Ishikawa (cell line): ENCODE results near the gene SH2D6.

Source experiments
- CEBPB ChIP-seq: IDR thresholded peaks from 2 replicates; pipeline ENCODE4 v1.6.1; 2012
- CREB1 ChIP-seq: IDR thresholded peaks from 2 replicates; pipeline ENCODE4 v1.6.1; 2012; ENCODE audit warnings: low read depth
- EGR1 ChIP-seq: IDR thresholded peaks from 2 replicates; pipeline ENCODE4 v1.6.1; 2012
- EP300 ChIP-seq: IDR thresholded peaks from 2 replicates; pipeline ENCODE4 v1.6.1; 2012; ENCODE audit warnings: borderline replicate concordance
- FOXM1 ChIP-seq: IDR thresholded peaks from 2 replicates; pipeline ENCODE4 v1.6.1; 2012; ENCODE audit warnings: low read depth, borderline replicate concordance
- MAX ChIP-seq: IDR thresholded peaks from 2 replicates; pipeline ENCODE4 v1.6.1; 2012
- NFIC ChIP-seq: IDR thresholded peaks from 2 replicates; pipeline ENCODE4 v1.6.1; 2012
- RAD21 ChIP-seq: IDR thresholded peaks from 2 replicates; pipeline ENCODE4 v1.6.1; 2012; ENCODE audit warnings: low read depth
- TAF1 ChIP-seq: IDR thresholded peaks from 2 replicates; pipeline ENCODE4 v1.6.1; 2012; ENCODE audit warnings: low read depth, mild to moderate bottlenecking
- TCF12 ChIP-seq: IDR thresholded peaks from 2 replicates; pipeline ENCODE4 v1.6.1; 2012; ENCODE audit warnings: low read depth
- TEAD4 ChIP-seq: IDR thresholded peaks from 2 replicates; pipeline ENCODE4 v1.6.1; 2012
- YY1 ChIP-seq: IDR thresholded peaks from 2 replicates; pipeline ENCODE4 v1.6.1; 2012; ENCODE audit warnings: low read depth
- ZBTB7A ChIP-seq: IDR thresholded peaks from 2 replicates; pipeline ENCODE4 v1.6.1; 2012; ENCODE audit warnings: low read depth
- TF ChIP-seq, protein P1 (sequence below): IDR thresholded peaks from 2 replicates; pipeline ENCODE4 v1.6.1; 2012
- TF ChIP-seq, protein P2 (sequence below): IDR thresholded peaks from 2 replicates; pipeline ENCODE4 v1.6.1; 2012; ENCODE audit warnings: low read depth, mild to moderate bottlenecking

The SH2D6 gene

GRCh38 chr2:85452237-85452636 is 33.7 kb downstream of the SH2D6 start:
- TF ChIP-seq MAX (no peak), YY1 (no peak), TCF12 (no peak), EP300 (no peak), TEAD4 (no peak), CREB1 (no peak), NFIC (no peak), RAD21 (no peak), EGR1 (no peak), TAF1 (no peak)
- TF ChIP-seq, protein P1, sequence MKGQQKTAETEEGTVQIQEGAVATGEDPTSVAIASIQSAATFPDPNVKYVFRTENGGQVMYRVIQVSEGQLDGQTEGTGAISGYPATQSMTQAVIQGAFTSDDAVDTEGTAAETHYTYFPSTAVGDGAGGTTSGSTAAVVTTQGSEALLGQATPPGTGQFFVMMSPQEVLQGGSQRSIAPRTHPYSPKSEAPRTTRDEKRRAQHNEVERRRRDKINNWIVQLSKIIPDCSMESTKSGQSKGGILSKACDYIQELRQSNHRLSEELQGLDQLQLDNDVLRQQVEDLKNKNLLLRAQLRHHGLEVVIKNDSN = no peak

GRCh38 chr2:85453571-85453970 is 35.1 kb downstream of the SH2D6 start:
- TF ChIP-seq FOXM1 = no peak
- TF ChIP-seq, protein P1 = no peak

- TF ChIP-seq TEAD4 (no peak), ZBTB7A (no peak), YY1 (no peak), EGR1 (no peak), NFIC (no peak), RAD21 (no peak)
- TF ChIP-seq, protein P2, sequence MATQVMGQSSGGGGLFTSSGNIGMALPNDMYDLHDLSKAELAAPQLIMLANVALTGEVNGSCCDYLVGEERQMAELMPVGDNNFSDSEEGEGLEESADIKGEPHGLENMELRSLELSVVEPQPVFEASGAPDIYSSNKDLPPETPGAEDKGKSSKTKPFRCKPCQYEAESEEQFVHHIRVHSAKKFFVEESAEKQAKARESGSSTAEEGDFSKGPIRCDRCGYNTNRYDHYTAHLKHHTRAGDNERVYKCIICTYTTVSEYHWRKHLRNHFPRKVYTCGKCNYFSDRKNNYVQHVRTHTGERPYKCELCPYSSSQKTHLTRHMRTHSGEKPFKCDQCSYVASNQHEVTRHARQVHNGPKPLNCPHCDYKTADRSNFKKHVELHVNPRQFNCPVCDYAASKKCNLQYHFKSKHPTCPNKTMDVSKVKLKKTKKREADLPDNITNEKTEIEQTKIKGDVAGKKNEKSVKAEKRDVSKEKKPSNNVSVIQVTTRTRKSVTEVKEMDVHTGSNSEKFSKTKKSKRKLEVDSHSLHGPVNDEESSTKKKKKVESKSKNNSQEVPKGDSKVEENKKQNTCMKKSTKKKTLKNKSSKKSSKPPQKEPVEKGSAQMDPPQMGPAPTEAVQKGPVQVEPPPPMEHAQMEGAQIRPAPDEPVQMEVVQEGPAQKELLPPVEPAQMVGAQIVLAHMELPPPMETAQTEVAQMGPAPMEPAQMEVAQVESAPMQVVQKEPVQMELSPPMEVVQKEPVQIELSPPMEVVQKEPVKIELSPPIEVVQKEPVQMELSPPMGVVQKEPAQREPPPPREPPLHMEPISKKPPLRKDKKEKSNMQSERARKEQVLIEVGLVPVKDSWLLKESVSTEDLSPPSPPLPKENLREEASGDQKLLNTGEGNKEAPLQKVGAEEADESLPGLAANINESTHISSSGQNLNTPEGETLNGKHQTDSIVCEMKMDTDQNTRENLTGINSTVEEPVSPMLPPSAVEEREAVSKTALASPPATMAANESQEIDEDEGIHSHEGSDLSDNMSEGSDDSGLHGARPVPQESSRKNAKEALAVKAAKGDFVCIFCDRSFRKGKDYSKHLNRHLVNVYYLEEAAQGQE = no peak
- TF ChIP-seq, protein P1 = no peak
Measured at GRCh38 chr2:85455552-85456090, 37.1 kb downstream of the SH2D6 start.

DNA sequence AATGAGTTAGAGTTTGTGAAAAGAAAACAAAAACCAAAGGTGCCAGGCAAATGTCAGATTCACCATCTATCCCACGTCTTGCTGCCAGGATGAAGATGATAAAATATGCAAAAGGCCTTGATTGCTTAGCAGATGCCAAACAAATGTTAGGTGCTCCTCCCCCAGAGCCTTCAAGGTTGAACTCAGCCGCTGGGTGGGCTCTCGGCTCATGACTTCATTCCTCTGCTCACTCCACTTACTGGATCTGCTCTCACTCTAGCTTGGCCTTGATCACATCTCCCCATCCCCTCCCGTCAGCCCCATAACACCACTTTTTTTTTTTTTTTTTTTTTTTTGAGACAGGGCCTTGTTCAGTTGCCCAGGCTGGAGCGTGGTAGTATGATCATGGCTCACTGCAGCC is 38.5 kb downstream of the SH2D6 start:
- no peak for TF ChIP-seq NFIC
- no peak for TF ChIP-seq EP300
- TF ChIP-seq ZBTB7A = no peak
- TF ChIP-seq TCF12 = no peak
- no peak for TF ChIP-seq TAF1
- TF ChIP-seq FOXM1 = no peak
- no peak for TF ChIP-seq EGR1
- TF ChIP-seq, protein P1 = no peak
- TF ChIP-seq CEBPB = no peak
- TF ChIP-seq TEAD4 = no peak
- no peak for TF ChIP-seq CREB1
- TF ChIP-seq MAX = no peak
- TF ChIP-seq, protein P2 = no peak
- TF ChIP-seq YY1 = no peak
- no peak for TF ChIP-seq RAD21

- TF ChIP-seq FOXM1 (peak; percentile 39; the same call in 1 of the 2 replicates), TAF1 (no peak), EP300 (peak; percentile 69; the same call in 1 of the 2 replicates), YY1 (peak; percentile 52; the same call in 1 of the 2 replicates), NFIC (peak; percentile 97), RAD21 (peak; percentile 14; the same call in 1 of the 2 replicates), EGR1 (no peak), TEAD4 (peak; percentile 64), ZBTB7A (no peak), MAX (peak; percentile 57), TCF12 (peak; percentile 79), CEBPB (peak; percentile 11; the same call in 1 of the 2 replicates), CREB1 (no peak)
- TF ChIP-seq, protein P2 = no peak
- TF ChIP-seq, protein P1 = no peak
Measured at GRCh38 chr2:85457877-85458316, 39.4 kb downstream of the SH2D6 start.
